Measurements from ENCODE around the gene CPNE6.

The CPNE6 gene

GRCh38 chr14:24072436-24072835 lies 1.1 kb downstream of the CPNE6 start:
- no peaks in the 10 kb centered on the region for H3K27me3 Mint-ChIP-seq
- H3K9me3 Mint-ChIP-seq, result no peaks in the 10 kb centered on the region
- ATAC-seq, result no peak
- peaks cover 27% of the 10 kb centered on the region for H3K4me1 Mint-ChIP-seq
- no peak overlapping the region for H3K4me3 Mint-ChIP-seq
- no peaks in the 10 kb centered on the region for H3K36me3 Mint-ChIP-seq
- H3K27ac Mint-ChIP-seq, result no peak overlapping the region

- no peak overlapping the region for H3K4me3 Mint-ChIP-seq
- ATAC-seq, result no peak
- no peak overlapping the region for H3K27ac Mint-ChIP-seq
- no peaks in the 10 kb centered on the region for H3K36me3 Mint-ChIP-seq
- peaks cover 31% of the 10 kb centered on the region for H3K4me1 Mint-ChIP-seq
- no peaks in the 10 kb centered on the region for H3K27me3 Mint-ChIP-seq
- H3K9me3 Mint-ChIP-seq, result no peaks in the 10 kb centered on the region
These were observed 1.8 kb downstream of the CPNE6 start for GRCh38 chr14:24072881-24073877.

GRCh38 chr14:24074625-24075484 lies 3.5 kb downstream of the CPNE6 start:
- Mint-ChIP-seq H3K27me3 (no peaks in the 10 kb centered on the region), H3K27ac (peak overlapping the region; percentile 22), H3K9me3 (no peaks in the 10 kb centered on the region), H3K4me1 (peaks cover 40% of the 10 kb centered on the region), H3K4me3 (no peak overlapping the region), H3K36me3 (no peaks in the 10 kb centered on the region)
- ATAC-seq, result peak; percentile 7

GRCh38 chr14:24075485-24076301 lies 4.3 kb downstream of the CPNE6 start:
- peaks cover 44% of the 10 kb centered on the region for H3K4me1 Mint-ChIP-seq
- no peaks in the 10 kb centered on the region for H3K27me3 Mint-ChIP-seq
- H3K9me3 Mint-ChIP-seq, result no peaks in the 10 kb centered on the region
- ATAC-seq, result peak; percentile 80
- H3K36me3 Mint-ChIP-seq, result no peaks in the 10 kb centered on the region
- peak overlapping the region; percentile 40 for H3K4me3 Mint-ChIP-seq
- H3K27ac Mint-ChIP-seq, result peak overlapping the region; percentile 22

GRCh38 chr14:24076302-24076601 lies 4.9 kb downstream of the CPNE6 start:
- no peak for ATAC-seq
- H3K27ac Mint-ChIP-seq, result peak overlapping the region; percentile 22
- H3K9me3 Mint-ChIP-seq, result no peaks in the 10 kb centered on the region
- H3K4me3 Mint-ChIP-seq, result no peak overlapping the region
- no peaks in the 10 kb centered on the region for H3K27me3 Mint-ChIP-seq
- H3K4me1 Mint-ChIP-seq, result peaks cover 46% of the 10 kb centered on the region
- H3K36me3 Mint-ChIP-seq, result no peaks in the 10 kb centered on the region

GRCh38 chr14:24077086-24077485 lies 5.7 kb downstream of the CPNE6 start:
- Mint-ChIP-seq H3K27ac (no peak overlapping the region), H3K4me3 (no peak overlapping the region), H3K27me3 (no peaks in the 10 kb centered on the region), H3K36me3 (no peaks in the 10 kb centered on the region), H3K9me3 (no peaks in the 10 kb centered on the region), H3K4me1 (peaks cover 50% of the 10 kb centered on the region)
- no peak for ATAC-seq

- Mint-ChIP-seq H3K27ac (no peak overlapping the region), H3K27me3 (no peaks in the 10 kb centered on the region)
- ATAC-seq, result no peak
These were observed 6.8 kb downstream of the CPNE6 start for GRCh38 chr14:24078146-24078545.

GRCh38 chr14:24079491-24080141 lies 8.3 kb downstream of the CPNE6 start:
- peak overlapping the region; percentile 91 for H3K27ac Mint-ChIP-seq
- H3K27me3 Mint-ChIP-seq, result no peaks in the 10 kb centered on the region
- no peaks in the 10 kb centered on the region for H3K9me3 Mint-ChIP-seq
- H3K4me3 Mint-ChIP-seq, result peak overlapping the region; percentile 21
- no peaks in the 10 kb centered on the region for H3K36me3 Mint-ChIP-seq
- no peak for ATAC-seq
- peaks cover 56% of the 10 kb centered on the region for H3K4me1 Mint-ChIP-seq

More at GRCh38 chr14:24078146-24078545, 6.8 kb downstream of the CPNE6 start:
- Mint-ChIP-seq H3K36me3 (no peaks in the 10 kb centered on the region), H3K4me1 (peaks cover 56% of the 10 kb centered on the region), H3K4me3 (no peak overlapping the region), H3K9me3 (no peaks in the 10 kb centered on the region)

- H3K4me1 Mint-ChIP-seq, result peaks cover 55% of the 10 kb centered on the region
- H3K4me3 Mint-ChIP-seq, result peak overlapping the region; percentile 43
- peak overlapping the region; percentile 91 for H3K27ac Mint-ChIP-seq
- H3K9me3 Mint-ChIP-seq, result no peaks in the 10 kb centered on the region
- H3K36me3 Mint-ChIP-seq, result no peaks in the 10 kb centered on the region
- H3K27me3 Mint-ChIP-seq, result no peaks in the 10 kb centered on the region
- ATAC-seq, result no peak
These were observed 8.8 kb downstream of the CPNE6 start for GRCh38 chr14:24080142-24080530.

GRCh38 chr14:24080888-24081738 lies 9.8 kb downstream of the CPNE6 start:
- peaks cover 49% of the 10 kb centered on the region for H3K4me1 Mint-ChIP-seq
- H3K9me3 Mint-ChIP-seq, result no peaks in the 10 kb centered on the region
- H3K27ac Mint-ChIP-seq, result peak overlapping the region; percentile 91
- peak overlapping the region; percentile 83 for H3K4me3 Mint-ChIP-seq
- peak; percentile 96 for ATAC-seq
- no peaks in the 10 kb centered on the region for H3K27me3 Mint-ChIP-seq
- H3K36me3 Mint-ChIP-seq, result no peaks in the 10 kb centered on the region

GRCh38 chr14:24081739-24082211 lies 10.4 kb downstream of the CPNE6 start:
- Mint-ChIP-seq H3K27ac (peak overlapping the region; percentile 91), H3K27me3 (no peaks in the 10 kb centered on the region), H3K36me3 (no peaks in the 10 kb centered on the region), H3K4me1 (peaks cover 42% of the 10 kb centered on the region), H3K9me3 (no peaks in the 10 kb centered on the region), H3K4me3 (peak overlapping the region; percentile 83)
- ATAC-seq, result no peak

- H3K9me3 Mint-ChIP-seq, result no peaks in the 10 kb centered on the region
- H3K36me3 Mint-ChIP-seq, result no peaks in the 10 kb centered on the region
- peak overlapping the region; percentile 83 for H3K4me3 Mint-ChIP-seq
- H3K27ac Mint-ChIP-seq, result peak overlapping the region; percentile 91
- H3K27me3 Mint-ChIP-seq, result no peaks in the 10 kb centered on the region
- H3K4me1 Mint-ChIP-seq, result peaks cover 39% of the 10 kb centered on the region
- ATAC-seq, result no peak
These were observed 11.2 kb downstream of the CPNE6 start for GRCh38 chr14:24082411-24083080.

GRCh38 chr14:24083462-24083861 lies 12.1 kb downstream of the CPNE6 start:
- H3K4me3 Mint-ChIP-seq, result no peak overlapping the region
- peaks cover 37% of the 10 kb centered on the region for H3K4me1 Mint-ChIP-seq
- no peaks in the 10 kb centered on the region for H3K27me3 Mint-ChIP-seq
- ATAC-seq, result no peak
- H3K9me3 Mint-ChIP-seq, result no peaks in the 10 kb centered on the region
- H3K27ac Mint-ChIP-seq, result no peak overlapping the region
- no peaks in the 10 kb centered on the region for H3K36me3 Mint-ChIP-seq

Data from stimulated activated memory B cell treated with anti-CD40 and anti-IgM and Interleukin-4, amounts not matched to agents 10 μg/mL and 1 μg/mL and 100 μg/mL, for 72 hours (primary cell).